Activated naive CD4-positive, alpha-beta T cell treated with anti-CD3 and anti-CD28 coated beads, Interleukin-2, amount 50 U/mL, for 72 hours (primary cell): Measurements from ENCODE around the gene UBE2G2. TPM values are rescaled to one million over a fixed set of nuclear protein-coding genes. Genes with fewer than 3 reads are reported as not detected.

Source experiments
- total RNA-seq, 2 donors: library from RNA; stranded (reverse); gene quantifications; one replicate each; pipeline ENCODE4 v1.2.3, GENCODE V29; 2022

The UBE2G2 gene
- total RNA-seq, 2 donors from 2014 or later = 114 to 126 TPM

Other genes with a start within 250 kb of the UBE2G2 start
- not detected for gene KRTAP10-3, start 243.0 kb downstream of the UBE2G2 start, total RNA-seq
- gene KRTAP10-4, start 228.1 kb downstream of the UBE2G2 start, total RNA-seq = not detected
- gene KRTAP10-5, start 221.2 kb downstream of the UBE2G2 start, total RNA-seq = not detected
- not detected for gene KRTAP10-6, start 209.3 kb downstream of the UBE2G2 start, total RNA-seq
- not detected for gene KRTAP10-7, start 201.2 kb downstream of the UBE2G2 start, total RNA-seq
- gene KRTAP10-8, start 189.7 kb downstream of the UBE2G2 start, total RNA-seq = not detected
- not detected for gene KRTAP10-9, start 174.7 kb downstream of the UBE2G2 start, total RNA-seq
- gene KRTAP10-10, start 164.5 kb downstream of the UBE2G2 start, total RNA-seq = not detected
- gene KRTAP10-11, start 155.4 kb downstream of the UBE2G2 start, total RNA-seq = not detected
- gene KRTAP12-4, start 147.2 kb downstream of the UBE2G2 start, total RNA-seq = not detected
- not detected for gene KRTAP12-3, start 143.9 kb downstream of the UBE2G2 start, total RNA-seq
- not detected for gene KRTAP12-2, start 134.9 kb downstream of the UBE2G2 start, total RNA-seq
- gene KRTAP12-1, start 119.7 kb downstream of the UBE2G2 start, total RNA-seq = not detected
- not detected for gene KRTAP10-12, start 104.6 kb downstream of the UBE2G2 start, total RNA-seq
- not detected for gene TSPEAR, start 90.2 kb downstream of the UBE2G2 start, total RNA-seq
- gene SUMO3, start 16.2 kb upstream of the UBE2G2 start, total RNA-seq = 10 to 100 TPM; 72.8 to 81.2 TPM
- gene PTTG1IP, start 71.9 kb upstream of the UBE2G2 start, total RNA-seq = 10 to 100 TPM; 61.7 to 99.8 TPM
- 100 to 1,000 TPM; 151 to 272 TPM for gene ITGB2, start 119.1 kb upstream of the UBE2G2 start, total RNA-seq
- gene SLX9, start 138.2 kb upstream of the UBE2G2 start, total RNA-seq = 10 to 100 TPM; 25.3 to 63.9 TPM